Adrenal gland (tissue), 5 donors: ENCODE results near the gene MALL.
"Not testable (repeated sequence)": the region's sequence is repeated elsewhere in the genome, so short reads cannot be mapped to it uniquely, and the experiment has no call there.

Experiments
- CTCF ChIP-seq, 6 experiments: fragments of 450-650 bp in 4 of 6; fragments of 200-600 bp in 2 of 6; sonication (generic) in 1 of 6; IDR thresholded peaks; 1 replicate in 5 of 6; 2 replicates in 1 of 6; pipeline versions ENCODE4 v1.5.1 to v1.8.0; 2016 to 2021; ENCODE audit warnings: antibody characterized with exemption in 6 of 6, mild to moderate bottlenecking in 2 of 6, moderate library complexity in 1 of 6
- POLR2A ChIP-seq, 2 donors: fragments of 450-650 bp; IDR thresholded peaks; one replicate each; pipeline ENCODE4 v1.6.1; 2017; ENCODE audit warnings: antibody characterized with exemption in 2 of 2, mild to moderate bottlenecking in 2 of 2, moderate library complexity in 1 of 2
- donor health status: DM: no; HTN: no; CAD: no.

GRCh38 chr2:110069869-110070268, 45.8 kb downstream of the MALL start:
- not testable (repeated sequence) for TF ChIP-seq CTCF, POLR2A (IDR thresholded peaks at IDR 0.05)
